ENCODE results near the gene ANKRD63.

The ANKRD63 gene

DNA sequence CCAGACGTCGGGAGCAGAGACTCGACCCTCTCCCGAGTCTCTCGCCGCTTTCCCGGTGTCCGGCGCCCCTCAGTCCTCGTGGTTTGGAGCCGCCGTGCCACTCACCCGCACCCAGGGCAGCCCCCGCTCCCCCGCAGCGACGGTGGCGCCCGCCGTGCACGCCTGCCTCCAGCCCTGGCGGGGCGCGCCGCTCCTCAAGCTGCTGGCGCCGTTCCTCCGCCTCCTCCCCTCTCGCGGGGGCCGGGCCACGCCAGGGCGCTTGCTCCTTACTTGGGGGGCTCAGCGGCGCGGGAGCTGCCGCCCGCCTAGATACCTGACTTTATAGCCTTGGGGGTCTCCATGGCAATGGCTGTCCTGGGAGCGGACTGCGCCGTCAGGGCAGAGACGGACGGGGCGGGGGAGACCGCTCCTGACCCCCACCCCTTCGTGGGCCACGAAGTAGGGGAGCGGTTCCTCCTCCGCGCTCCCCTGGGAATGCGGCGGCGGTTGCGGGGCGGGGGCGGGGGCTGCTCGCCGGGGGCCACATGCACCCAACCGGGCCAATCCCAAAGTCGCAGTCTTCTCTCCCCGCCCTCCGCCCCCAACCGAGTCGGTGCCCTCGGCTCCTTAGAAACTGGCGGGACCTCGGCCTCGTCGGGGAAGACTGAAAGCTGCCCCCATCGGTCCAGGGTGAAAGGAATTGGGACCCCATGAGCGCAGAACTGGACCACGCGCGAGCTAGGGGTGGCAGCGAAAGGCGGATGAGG, at the start of gene ANKRD63:
Gene ANKRD63 (minus strand): TSS at position 196 of the 746 bp plus-strand sequence. CDS start 478 bp downstream, outside the sequence.
- peak; percentile 59 for DNase-seq

- DNase-seq: no peak
Observed at GRCh38 chr15:40332113-40332781, 49.4 kb upstream of the ANKRD63 start.

GRCh38 chr15:40331637-40332036, 48.8 kb upstream of the ANKRD63 start:
- DNase-seq: no peak

DNA sequence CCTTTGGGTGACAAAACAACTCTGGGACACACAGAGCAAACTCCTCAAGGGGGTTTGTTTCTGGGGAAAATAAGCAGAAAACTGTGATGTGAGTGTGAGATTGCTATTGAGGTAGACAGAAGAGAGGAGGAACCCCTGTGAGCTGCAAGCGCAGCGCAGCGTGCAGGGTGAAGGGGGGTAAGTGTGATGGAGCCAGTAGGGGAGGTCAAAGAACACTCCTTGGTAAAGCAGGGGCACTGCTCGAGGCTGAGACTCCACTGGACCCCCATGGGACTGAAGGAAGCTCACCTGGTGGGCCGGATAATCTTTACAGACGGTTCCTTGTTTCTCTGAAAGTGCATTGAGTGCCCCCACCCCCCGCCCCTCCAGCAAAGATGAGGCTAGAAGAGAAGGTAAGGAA, 48.2 kb upstream of the ANKRD63 start:
- DNase-seq: no peak

DNA sequence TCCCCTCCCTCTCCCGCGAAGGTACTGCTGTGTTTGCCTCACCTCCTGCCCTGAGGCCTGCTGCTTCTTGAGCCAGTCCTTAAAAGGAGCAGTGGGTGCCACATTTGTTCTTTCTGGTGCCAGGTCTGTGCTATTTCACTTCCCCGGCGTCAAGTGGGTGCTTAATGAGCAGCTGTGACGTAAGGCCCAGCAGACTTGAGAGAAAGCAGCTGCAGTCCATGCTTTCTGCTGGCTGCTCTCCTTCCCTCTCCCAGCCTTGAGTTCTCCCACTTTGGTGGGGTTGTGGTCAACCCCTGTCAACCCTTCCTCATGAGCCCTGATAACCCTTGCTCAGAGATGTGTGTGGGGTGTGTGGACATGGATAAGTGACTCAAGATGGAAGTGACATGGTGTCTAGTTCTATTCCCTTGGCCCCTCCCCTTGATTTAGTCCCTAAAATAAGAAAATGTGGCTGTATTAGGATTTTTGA, 47.5 kb upstream of the ANKRD63 start:
- no peak for DNase-seq

DNA sequence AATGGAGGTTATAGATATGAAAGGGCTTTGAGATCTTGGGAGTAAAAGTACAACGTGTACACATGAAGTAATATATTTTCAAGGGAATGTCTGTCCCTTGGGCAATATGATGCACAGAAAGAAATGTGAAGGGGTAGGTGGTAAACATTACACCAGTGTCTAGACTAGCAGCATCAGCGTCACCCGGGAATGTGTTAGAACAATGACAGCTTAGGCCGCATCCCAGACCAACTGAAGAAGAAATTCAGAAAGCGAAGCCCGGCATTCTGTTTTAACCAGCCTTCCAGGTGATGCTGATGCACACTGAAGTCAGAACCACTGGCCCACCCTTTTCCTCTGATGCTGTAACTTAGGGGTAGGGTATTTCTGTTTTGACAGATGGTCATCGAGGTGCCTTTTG, 46.9 kb upstream of the ANKRD63 start:
- no peak for DNase-seq

GRCh38 chr15:40328751-40329150, 45.9 kb upstream of the ANKRD63 start:
- no peak for DNase-seq

DNA sequence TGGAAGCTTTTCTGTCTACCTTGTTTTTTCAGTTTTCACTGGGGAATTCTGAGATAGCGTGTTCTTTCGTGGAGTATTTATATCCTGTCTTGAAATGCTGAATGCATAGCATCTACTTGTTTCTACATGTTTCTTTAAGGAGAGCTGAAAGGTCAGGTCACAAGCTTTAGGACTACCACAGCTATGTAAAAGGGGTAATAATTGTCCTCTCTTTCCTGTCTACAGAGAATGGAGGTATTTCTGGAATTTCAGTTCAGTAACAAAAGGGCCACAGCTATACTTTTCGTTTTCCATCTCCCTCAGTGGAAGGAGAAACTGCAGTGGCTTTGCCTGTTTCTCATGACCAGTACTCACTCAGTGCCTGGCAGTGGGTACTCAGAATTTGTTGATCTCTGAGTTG, 45.3 kb upstream of the ANKRD63 start:
- no peak for DNase-seq

GRCh38 chr15:40327457-40327856, 44.6 kb upstream of the ANKRD63 start:
- no peak for DNase-seq

- no peak for DNase-seq
Observed at GRCh38 chr15:40325700-40326099, 42.8 kb upstream of the ANKRD63 start.

DNA sequence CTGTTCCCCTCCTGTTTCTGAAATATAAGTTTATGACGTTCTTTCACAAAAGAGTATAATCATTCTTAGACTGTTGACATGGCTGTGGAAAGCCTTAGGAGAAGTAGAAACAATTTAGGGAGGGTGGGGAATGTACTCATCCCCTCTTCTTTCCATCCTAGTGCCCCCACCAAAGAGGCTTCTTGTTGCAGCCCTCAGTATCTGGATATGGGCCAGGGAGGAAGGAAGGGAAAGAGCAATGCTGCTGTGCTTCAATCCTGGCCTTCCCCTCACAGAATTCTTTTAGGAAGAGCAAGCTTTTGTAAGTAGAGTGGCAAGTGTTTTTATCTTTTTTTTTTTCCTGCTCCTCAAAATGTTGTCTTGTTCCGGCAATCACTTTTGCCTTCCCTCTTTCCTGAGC, 42.3 kb upstream of the ANKRD63 start:
- no peak for DNase-seq

GRCh38 chr15:40323953-40324937, 41.4 kb upstream of the ANKRD63 start:
- DNase-seq: peak; percentile 40

GRCh38 chr15:40323239-40323952, 40.5 kb upstream of the ANKRD63 start, which contains the start of gene INAFM2:
TSS of gene INAFM2 (plus strand) at chr15:40323692. CDS start at chr15:40324056, 364 bp downstream.
- peak; percentile 93 for DNase-seq

GRCh38 chr15:40322531-40323238, 39.8 kb upstream of the ANKRD63 start:
- no peak for DNase-seq

DNA sequence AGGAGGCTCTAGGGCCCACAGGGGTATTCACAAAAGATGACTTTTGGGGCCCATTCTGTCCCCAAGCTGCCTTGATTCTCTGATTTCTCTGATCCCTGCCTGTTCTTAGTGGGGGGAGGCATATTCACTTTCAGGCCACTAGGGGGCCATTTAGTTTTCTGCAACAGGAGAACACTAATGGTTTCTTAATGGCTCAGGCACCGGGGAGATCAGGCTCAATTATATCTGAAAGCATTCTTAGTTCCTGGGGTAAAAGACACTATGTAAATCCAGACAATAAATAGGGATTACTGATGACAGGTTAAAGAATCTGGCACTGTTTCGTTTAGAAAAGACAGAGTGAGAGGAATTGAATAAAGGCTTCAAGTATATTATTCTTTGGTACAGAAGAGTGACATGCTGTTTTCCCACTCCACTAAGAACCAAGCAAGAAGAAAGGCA, 38.1 kb upstream of the ANKRD63 start:
- DNase-seq: peak; percentile 68

- no peak for DNase-seq
Observed at GRCh38 chr15:40320409-40320808, 37.5 kb upstream of the ANKRD63 start.

- no peak for DNase-seq
Observed at GRCh38 chr15:40317580-40317979, 34.7 kb upstream of the ANKRD63 start.

DNA sequence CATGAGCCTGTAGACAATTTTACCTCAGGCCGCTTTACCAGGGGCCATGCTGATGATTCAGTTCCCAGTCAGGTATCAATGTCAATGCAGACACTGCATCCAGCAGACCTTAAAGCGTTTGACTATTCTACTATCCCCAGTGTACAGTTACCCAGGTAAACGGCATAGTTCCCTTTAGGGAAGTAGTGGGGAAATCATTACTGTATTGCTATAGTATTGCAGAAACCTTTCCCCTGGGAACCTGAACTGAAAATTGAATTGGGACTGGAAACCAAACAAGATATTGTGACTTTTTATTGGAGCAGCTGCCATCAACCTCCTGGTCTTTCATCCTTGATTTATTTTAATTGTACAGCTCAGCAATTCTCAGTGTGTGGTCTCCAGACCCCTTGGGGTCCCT, 34.1 kb upstream of the ANKRD63 start:
- DNase-seq: no peak

GRCh38 chr15:40314723-40315276, 31.9 kb upstream of the ANKRD63 start:
- DNase-seq: no peak

DNA sequence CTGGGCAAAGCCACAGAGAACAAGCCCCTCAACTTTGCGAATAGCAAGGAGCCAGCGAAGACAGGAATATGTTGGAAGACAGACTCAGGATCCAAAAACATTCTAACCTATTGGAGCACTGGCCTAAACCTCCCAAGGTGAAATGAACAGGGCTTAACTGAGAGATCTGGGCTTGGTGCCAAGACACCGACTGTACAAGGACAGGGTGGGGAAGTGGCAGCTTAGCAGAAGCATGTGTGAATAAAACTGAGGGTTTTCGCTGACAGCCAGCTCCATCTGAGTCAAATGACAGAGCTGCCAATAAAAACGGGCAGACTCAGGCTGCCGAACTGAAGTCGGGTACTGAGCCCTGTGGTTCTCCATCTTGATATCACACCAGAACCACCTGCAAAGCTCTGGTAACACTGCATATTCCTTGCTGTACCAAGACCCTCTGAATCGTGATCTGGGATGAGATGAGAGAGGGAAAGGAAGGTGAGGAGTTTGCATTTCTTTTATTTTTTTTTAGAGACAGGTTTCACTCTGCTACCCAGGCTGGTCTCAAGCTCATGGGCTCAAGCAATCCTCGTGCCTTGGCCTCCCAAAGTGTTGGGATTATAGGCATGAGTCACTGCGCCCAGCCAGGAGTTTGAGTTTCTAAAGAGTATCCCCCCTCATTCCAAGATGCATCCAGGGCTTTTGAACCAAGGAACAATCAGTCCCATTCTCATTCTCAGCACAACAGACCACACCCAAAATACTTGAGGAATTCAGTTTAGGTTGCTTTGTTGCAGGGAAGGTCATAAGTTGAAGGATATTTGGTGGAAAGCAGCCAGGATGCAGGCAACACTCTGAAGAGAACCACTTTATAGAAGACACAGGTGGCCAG, 30.9 kb upstream of the ANKRD63 start:
- peak; percentile 72 for DNase-seq

All from CD4-positive, alpha-beta T cell treated with Interleukin-17A for 4 hours (primary cell).